MM.1S (cell line): ENCODE data around the gene KCND2.

ENCODE experiments used
- CTCF ChIP-seq: fragments of 300-600 bp; sonication (generic); IDR thresholded peaks from 2 replicates; pipeline ENCODE4 v1.5.1; 2016; ENCODE audit warnings: antibody characterized with exemption, low read length, mixed read lengths
- EZH2phosphoT487 ChIP-seq: fragments of 300-600 bp; sonication (generic); IDR thresholded peaks from 2 replicates; pipeline ENCODE4 v1.6.1; 2018; ENCODE audit warnings: antibody characterized with exemption, low read length

- TF ChIP-seq CTCF, result no peak
- no peak for TF ChIP-seq EZH2phosphoT487
Measured at GRCh38 chr7:120716307-120716706, 443.3 kb downstream of the KCND2 start.
